Osteocyte (in vitro differentiated cells): ENCODE data around the gene MOBP. TPM values are rescaled to one million over a fixed set of nuclear protein-coding genes. Genes with fewer than 3 reads are reported as not detected.

Source experiments
- DNase-seq: peaks from one replicate; pipeline ENCODE4 v3.0.0; 2021; ENCODE audit warnings: mixed read lengths; ENCODE audit not compliant: unreplicated experiment; ENCODE audit errors: extremely low spot score
- H3K27ac Mint-ChIP-seq: one replicate; pipeline ENCODE4 v1.8.0; 2021; ENCODE audit warnings: mild to moderate bottlenecking, mixed read lengths; ENCODE audit not compliant: unreplicated experiment
- H3K27me3 Mint-ChIP-seq: one replicate; pipeline ENCODE4 v1.8.0; 2021; ENCODE audit warnings: mixed read lengths; ENCODE audit not compliant: unreplicated experiment
- H3K36me3 Mint-ChIP-seq: one replicate; pipeline ENCODE4 v1.8.0; 2021; ENCODE audit warnings: mixed read lengths; ENCODE audit not compliant: unreplicated experiment
- H3K4me1 Mint-ChIP-seq: one replicate; pipeline ENCODE4 v1.8.0; 2021; ENCODE audit warnings: mixed read lengths; ENCODE audit not compliant: unreplicated experiment
- H3K4me3 Mint-ChIP-seq: one replicate; pipeline ENCODE4 v1.8.0; 2021; ENCODE audit warnings: mild to moderate bottlenecking, moderate library complexity, mixed read lengths; ENCODE audit not compliant: unreplicated experiment
- H3K9me3 Mint-ChIP-seq: one replicate; pipeline ENCODE4 v1.8.0; 2021; ENCODE audit warnings: mixed read lengths; ENCODE audit not compliant: unreplicated experiment
- total RNA-seq: library from RNA; stranded (reverse); gene quantifications from 2 replicates; pipeline ENCODE4 v1.2.1, GENCODE V29; 2021
- TF ChIP-seq, protein P1 (sequence below): fragments of 200-600 bp; sonication (generic); IDR thresholded peaks from 2 replicates; pipeline ENCODE4 v1.5.0; 2021; ENCODE audit warnings: antibody characterized with exemption, mild to moderate bottlenecking, moderate library complexity

MOBP gene
- total RNA-seq, 1 donor from 2014 or later: not detected

DNA sequence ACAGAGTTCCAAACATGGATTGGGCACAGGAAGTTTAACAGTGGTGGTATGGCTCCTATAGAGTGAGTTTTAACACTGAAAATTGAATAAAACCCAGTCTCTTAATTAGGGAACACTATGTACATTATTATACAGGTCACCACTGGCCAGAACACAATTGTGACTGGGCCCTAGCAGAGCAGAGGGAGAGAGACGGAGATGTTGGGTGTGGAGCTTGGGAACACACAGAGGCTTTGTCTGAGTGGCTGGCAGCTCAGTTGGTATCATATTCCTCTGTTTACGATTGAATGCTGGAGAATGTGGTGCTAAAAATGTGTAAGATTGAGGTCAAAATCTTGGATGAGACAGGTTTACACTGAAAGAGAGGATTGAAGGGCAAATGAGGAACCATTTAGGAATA is 6.8 kb upstream of the MOBP start:
- DNase-seq: no peak
- TF ChIP-seq, protein P1, sequence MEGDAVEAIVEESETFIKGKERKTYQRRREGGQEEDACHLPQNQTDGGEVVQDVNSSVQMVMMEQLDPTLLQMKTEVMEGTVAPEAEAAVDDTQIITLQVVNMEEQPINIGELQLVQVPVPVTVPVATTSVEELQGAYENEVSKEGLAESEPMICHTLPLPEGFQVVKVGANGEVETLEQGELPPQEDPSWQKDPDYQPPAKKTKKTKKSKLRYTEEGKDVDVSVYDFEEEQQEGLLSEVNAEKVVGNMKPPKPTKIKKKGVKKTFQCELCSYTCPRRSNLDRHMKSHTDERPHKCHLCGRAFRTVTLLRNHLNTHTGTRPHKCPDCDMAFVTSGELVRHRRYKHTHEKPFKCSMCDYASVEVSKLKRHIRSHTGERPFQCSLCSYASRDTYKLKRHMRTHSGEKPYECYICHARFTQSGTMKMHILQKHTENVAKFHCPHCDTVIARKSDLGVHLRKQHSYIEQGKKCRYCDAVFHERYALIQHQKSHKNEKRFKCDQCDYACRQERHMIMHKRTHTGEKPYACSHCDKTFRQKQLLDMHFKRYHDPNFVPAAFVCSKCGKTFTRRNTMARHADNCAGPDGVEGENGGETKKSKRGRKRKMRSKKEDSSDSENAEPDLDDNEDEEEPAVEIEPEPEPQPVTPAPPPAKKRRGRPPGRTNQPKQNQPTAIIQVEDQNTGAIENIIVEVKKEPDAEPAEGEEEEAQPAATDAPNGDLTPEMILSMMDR: no peak
- H3K27me3 Mint-ChIP-seq: peaks cover 15% of the 10 kb centered on the region
- H3K9me3 Mint-ChIP-seq: no peaks in the 10 kb centered on the region
- H3K27ac Mint-ChIP-seq: no peak overlapping the region
- H3K36me3 Mint-ChIP-seq: no peaks in the 10 kb centered on the region
- no peak overlapping the region for H3K4me3 Mint-ChIP-seq
- no peaks in the 10 kb centered on the region for H3K4me1 Mint-ChIP-seq

- TF ChIP-seq, protein P1: no peak
- Mint-ChIP-seq H3K36me3 (no peaks in the 10 kb centered on the region), H3K27me3 (peaks cover 20% of the 10 kb centered on the region), H3K27ac (no peak overlapping the region), H3K4me3 (no peak overlapping the region), H3K4me1 (no peaks in the 10 kb centered on the region), H3K9me3 (no peaks in the 10 kb centered on the region)
- no peak for DNase-seq
Observed at GRCh38 chr3:39463269-39463668, 4.2 kb upstream of the MOBP start.

- H3K27me3 Mint-ChIP-seq: peaks cover 14% of the 10 kb centered on the region
- no peak for DNase-seq
Observed at GRCh38 chr3:39466988-39467387, 492 bp upstream of the MOBP start.

GRCh38 chr3:39468108-39468436 is 592 bp downstream of the MOBP start:
- Mint-ChIP-seq H3K27ac (no peak overlapping the region), H3K4me3 (no peak overlapping the region), H3K36me3 (no peaks in the 10 kb centered on the region), H3K27me3 (peaks cover 12% of the 10 kb centered on the region), H3K4me1 (no peaks in the 10 kb centered on the region), H3K9me3 (no peaks in the 10 kb centered on the region)
- no peak for DNase-seq
- TF ChIP-seq, protein P1: no peak

More at GRCh38 chr3:39466988-39467387, 492 bp upstream of the MOBP start:
- Mint-ChIP-seq H3K4me3 (no peak overlapping the region), H3K36me3 (no peaks in the 10 kb centered on the region), H3K4me1 (no peaks in the 10 kb centered on the region), H3K27ac (no peak overlapping the region), H3K9me3 (no peaks in the 10 kb centered on the region)
- TF ChIP-seq, protein P1: no peak

DNA sequence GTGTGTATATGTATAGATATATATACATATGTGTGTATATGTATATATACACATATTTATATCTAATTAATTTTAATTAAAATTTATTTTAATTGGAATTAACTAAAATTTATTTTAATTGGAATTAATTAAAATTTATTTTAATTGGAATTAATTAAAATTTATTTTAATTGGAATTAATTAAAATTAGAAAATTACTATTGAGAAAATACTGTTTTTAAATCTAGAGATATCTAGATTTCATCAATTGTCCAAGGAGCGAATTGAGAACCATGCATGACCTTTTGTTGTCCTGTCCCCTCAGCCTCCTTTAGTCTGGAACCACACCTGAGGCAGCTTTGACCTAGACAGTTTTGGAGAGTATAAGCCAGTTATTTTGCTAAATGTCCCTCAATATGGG is 1.8 kb downstream of the MOBP start:
- TF ChIP-seq, protein P1: no peak
- H3K4me3 Mint-ChIP-seq: no peak overlapping the region
- DNase-seq: no peak
- no peaks in the 10 kb centered on the region for H3K36me3 Mint-ChIP-seq
- no peaks in the 10 kb centered on the region for H3K4me1 Mint-ChIP-seq
- peaks cover 8% of the 10 kb centered on the region for H3K27me3 Mint-ChIP-seq
- H3K9me3 Mint-ChIP-seq: no peaks in the 10 kb centered on the region
- H3K27ac Mint-ChIP-seq: no peak overlapping the region
